HEK293T (cell line): ENCODE data around the gene CEP19.

Experiments
- BHLHE40 ChIP-seq: fragments of 450-650 bp; IDR thresholded peaks from 2 replicates; pipeline ENCODE4 v1.6.1; 2016; ENCODE audit warnings: mild to moderate bottlenecking, moderate library complexity, borderline replicate concordance
- ELF4 ChIP-seq: fragments of 450-650 bp; IDR thresholded peaks from 2 replicates; pipeline ENCODE4 v1.6.1; 2017; ENCODE audit warnings: antibody characterized with exemption
- FOXM1 ChIP-seq: fragments of 450-650 bp; IDR thresholded peaks from 2 replicates; pipeline ENCODE4 v1.6.1; 2017; ENCODE audit warnings: mild to moderate bottlenecking, borderline replicate concordance
- SP1 ChIP-seq: fragments of 450-650 bp; IDR thresholded peaks from 2 replicates; pipeline ENCODE4 v1.6.1; 2017
- TARDBP ChIP-seq: fragments of 450-650 bp; IDR thresholded peaks from 2 replicates; pipeline ENCODE4 v1.6.1; 2016
- TF ChIP-seq, protein P1 (sequence below): fragments of 450-650 bp; IDR thresholded peaks from 2 replicates; pipeline ENCODE4 v1.6.1; 2016

DNA sequence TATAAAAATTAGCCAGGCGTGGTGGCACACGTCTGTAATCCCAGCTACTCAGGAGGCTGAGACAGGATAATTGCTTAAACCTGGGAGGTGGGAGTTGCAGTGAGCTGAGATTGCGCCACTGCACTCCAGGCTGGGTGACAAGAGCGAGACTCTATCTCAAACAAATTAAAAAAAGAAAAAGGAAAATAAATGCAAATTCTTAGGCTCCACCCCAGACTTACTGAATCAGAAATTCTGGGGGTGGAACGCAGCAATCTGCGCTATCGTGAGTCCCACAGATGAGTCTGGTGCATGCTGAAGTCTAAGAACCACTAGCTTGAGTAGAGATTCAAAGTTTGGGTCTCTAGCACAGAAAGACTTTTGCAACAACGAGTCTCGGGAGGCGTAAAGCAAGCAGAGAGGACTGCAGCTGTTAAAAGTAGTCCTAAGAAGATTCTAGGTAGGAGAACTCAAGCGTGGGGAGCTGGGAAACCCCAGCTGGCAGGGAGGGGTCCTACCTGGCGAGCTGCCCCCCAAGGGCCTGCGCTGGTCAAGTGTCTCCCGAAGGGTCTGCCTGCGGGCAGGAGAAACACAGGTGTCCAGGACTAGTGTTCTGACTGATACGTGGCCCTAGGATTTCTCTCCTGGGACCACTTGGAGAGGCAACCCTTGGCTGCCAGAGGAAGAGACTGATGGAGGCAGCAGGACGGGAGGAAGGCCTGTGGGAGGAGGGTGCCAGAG is 21.9 kb downstream of the CEP19 start:
- TF ChIP-seq SP1 (no peak), BHLHE40 (no peak), TARDBP (no peak), FOXM1 (no peak), ELF4 (no peak)
- TF ChIP-seq, protein P1, sequence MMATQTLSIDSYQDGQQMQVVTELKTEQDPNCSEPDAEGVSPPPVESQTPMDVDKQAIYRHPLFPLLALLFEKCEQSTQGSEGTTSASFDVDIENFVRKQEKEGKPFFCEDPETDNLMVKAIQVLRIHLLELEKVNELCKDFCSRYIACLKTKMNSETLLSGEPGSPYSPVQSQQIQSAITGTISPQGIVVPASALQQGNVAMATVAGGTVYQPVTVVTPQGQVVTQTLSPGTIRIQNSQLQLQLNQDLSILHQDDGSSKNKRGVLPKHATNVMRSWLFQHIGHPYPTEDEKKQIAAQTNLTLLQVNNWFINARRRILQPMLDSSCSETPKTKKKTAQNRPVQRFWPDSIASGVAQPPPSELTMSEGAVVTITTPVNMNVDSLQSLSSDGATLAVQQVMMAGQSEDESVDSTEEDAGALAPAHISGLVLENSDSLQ, result no peak
